Cardiac fibroblast (primary cell): ENCODE measurements around the gene GBX2.
"Not testable (repeated sequence)": the region's sequence is repeated elsewhere in the genome, so short reads cannot be mapped to it uniquely, and the experiment has no call there.

Experiments
- DNase-seq, 2 donors: peaks; one replicate each; pipeline versions ENCODE4 v3.0.0 to v3.0.0-alpha.2; 2010; ENCODE audit warnings: low read depth in 2 of 2
- H3K4me3 ChIP-seq, 2 donors: replicated peaks in 1 of 2; 1 replicate in 1 of 2; 2 replicates in 1 of 2; pipeline ENCODE4 v1.5.1; 2011; ENCODE audit warnings: low read depth in 2 of 2, low read length in 2 of 2, mild to moderate bottlenecking in 2 of 2, moderate library complexity in 1 of 2
- CTCF ChIP-seq: IDR thresholded peaks from one replicate; pipeline ENCODE4 v1.5.1; 2011; ENCODE audit warnings: low read depth, mild to moderate bottlenecking, low read length, inconsistent platforms

Gene GBX2

GRCh38 chr2:236156095-236156859 is 11.9 kb downstream of the GBX2 start:
- no peak overlapping the region for H3K4me3 ChIP-seq
- no peak for DNase-seq
- TF ChIP-seq CTCF: no peak

GRCh38 chr2:236155406-236155805 is 12.8 kb downstream of the GBX2 start:
- TF ChIP-seq CTCF: no peak

GRCh38 chr2:236146436-236146835 is 21.8 kb downstream of the GBX2 start:
- TF ChIP-seq CTCF: no peak
- H3K4me3 ChIP-seq: no peak overlapping the region
- no peak for DNase-seq

More at GRCh38 chr2:236155406-236155805, 12.8 kb downstream of the GBX2 start:
- H3K4me3 ChIP-seq: no peak overlapping the region
- DNase-seq: no peak

GRCh38 chr2:236143811-236144210 is 24.4 kb downstream of the GBX2 start:
- H3K4me3 ChIP-seq: no peak overlapping the region
- TF ChIP-seq CTCF: no peak
- DNase-seq: no peak

GRCh38 chr2:236141616-236142015 is 26.6 kb downstream of the GBX2 start:
- DNase-seq: not testable (repeated sequence)

GRCh38 chr2:236137066-236137465 is 31.1 kb downstream of the GBX2 start:
- no peak for DNase-seq
- TF ChIP-seq CTCF: no peak
- H3K4me3 ChIP-seq: no peak overlapping the region

More at GRCh38 chr2:236141616-236142015, 26.6 kb downstream of the GBX2 start:
- H3K4me3 ChIP-seq: not testable (repeated sequence)

- no peak for DNase-seq
- no peak for TF ChIP-seq CTCF
- H3K4me3 ChIP-seq: no peak overlapping the region
These were observed 31.6 kb downstream of the GBX2 start for GRCh38 chr2:236136538-236136937.
